Lung microvascular endothelial cell (primary cell): ENCODE measurements around the gene KIR2DL3. TPM values are rescaled to one million over a fixed set of nuclear protein-coding genes. Genes with fewer than 3 reads are reported as not detected.
"Not testable (repeated sequence)": the region's sequence is repeated elsewhere in the genome, so short reads cannot be mapped to it uniquely, and the experiment has no call there.

Experiments used
- DNase-seq, 2 donors: peaks; one replicate each; pipeline versions ENCODE4 v3.0.0 to v3.0.0-alpha.2; 2010; ENCODE audit warnings: low read depth in 2 of 2
- total RNA-seq: library from RNA; depleted of rRNA; stranded (reverse); fragments of >200 nt; gene quantifications from 2 replicates; pipeline ENCODE4 v1.2.1, GENCODE V29; 2014

Gene KIR2DL3
- not detected in 2 replicates for total RNA-seq

DNA sequence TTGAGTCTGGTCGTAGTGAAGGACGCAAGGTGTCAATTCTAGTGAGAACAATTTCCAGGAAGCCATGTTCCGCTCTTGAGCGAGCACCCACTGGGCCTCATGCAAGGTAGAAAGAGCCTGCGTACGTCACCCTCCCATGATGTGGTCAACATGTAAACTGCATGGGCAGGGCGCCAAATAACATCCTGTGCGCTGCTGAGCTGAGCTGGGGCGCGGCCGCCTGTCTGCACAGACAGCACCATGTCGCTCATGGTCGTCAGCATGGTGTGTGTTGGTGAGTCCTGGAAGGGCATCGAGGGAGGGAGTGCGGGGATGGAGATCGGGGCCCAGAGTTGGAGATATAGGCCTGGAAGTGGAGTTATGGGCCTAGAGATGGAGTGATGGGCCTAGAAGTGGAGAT is at the start of gene KIR2DL3:
TSS of gene KIR2DL3 (plus strand) at position 208 of the 400 bp plus-strand sequence. CDS start at position 241, 33 bp downstream.
- DNase-seq, result not testable (repeated sequence)

GRCh38 chr19:54691582-54692297 is 46.6 kb upstream of the KIR2DL3 start:
- no peak for DNase-seq

DNA sequence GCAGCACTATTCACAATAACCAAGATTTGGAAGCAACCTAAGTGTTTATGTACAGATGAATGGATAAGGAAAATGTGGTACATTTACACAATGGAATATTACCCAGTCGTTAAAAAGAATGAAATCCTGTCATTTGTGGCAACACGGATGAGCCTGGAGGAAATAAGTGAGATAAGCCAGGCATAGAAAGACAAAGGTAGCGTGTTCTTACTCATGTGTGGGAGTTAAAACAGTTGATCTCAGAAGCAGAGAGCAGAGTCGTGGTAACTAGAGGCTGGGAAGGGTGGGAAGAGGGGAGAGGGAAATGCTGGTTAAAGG is 46.1 kb upstream of the KIR2DL3 start:
- no peak for DNase-seq

- no peak for DNase-seq
Measured at GRCh38 chr19:54694648-54695047, 43.7 kb upstream of the KIR2DL3 start.

DNA sequence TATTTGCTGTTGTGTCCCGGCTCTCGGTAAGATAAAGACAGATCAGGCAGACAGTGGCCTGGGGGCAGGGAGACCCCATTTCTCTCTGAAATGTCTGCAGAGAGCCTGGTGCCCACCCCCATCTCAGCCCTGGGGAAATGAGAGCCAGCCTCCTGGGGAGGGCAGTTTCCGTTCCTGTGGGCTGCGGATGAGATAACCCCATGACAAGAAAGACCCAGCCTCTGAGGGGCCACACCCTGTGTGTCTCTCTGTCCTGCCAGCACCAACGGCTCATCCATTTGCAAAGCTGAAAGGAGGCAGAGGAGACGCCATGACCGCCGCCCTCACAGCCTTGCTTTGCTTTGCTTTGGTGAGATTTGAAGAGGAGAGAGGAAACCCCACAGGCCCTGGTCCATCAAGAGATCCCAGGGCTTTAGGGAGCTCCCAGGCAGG is 42.2 kb upstream of the KIR2DL3 start:
- no peak for DNase-seq

DNA sequence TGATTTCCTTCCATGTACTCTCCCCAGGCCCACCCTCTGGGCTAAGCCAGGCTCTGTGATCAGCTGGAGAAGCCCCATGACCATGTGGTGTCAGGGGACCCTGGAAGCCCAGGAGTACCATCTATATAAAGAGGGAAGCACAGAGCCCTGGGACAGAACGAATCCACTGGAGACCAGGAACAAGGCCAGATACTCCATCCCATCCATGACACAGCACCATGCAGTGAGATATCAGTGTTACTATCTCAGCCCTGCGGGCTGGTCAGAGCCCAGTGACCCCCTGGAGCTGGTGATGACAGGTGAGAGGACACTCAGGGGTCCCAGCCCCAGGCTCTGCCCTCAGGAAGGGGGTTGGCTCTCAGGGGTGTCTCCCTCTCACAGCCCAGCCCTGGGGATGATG is 41.5 kb upstream of the KIR2DL3 start:
- no peak for DNase-seq

DNA sequence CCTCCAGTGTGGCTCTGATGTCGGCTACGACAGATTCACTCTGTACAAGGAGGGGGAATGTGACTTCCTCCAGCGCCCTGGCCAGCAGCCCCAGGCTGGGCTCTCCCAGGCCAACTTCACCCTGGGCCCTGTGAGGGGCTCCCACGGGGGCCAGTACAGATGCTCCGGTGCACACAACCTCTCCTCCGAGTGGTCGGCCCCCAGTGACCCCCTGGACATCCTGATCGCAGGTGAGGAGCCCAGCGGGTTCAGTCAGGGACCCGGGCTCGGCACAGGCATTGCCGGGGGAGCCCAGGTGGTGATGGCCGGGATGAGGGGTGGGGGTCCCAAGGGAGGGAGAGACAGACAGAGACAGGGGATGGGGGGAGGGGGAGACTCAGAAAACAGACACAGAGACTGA is 40.6 kb upstream of the KIR2DL3 start:
- DNase-seq, result not testable (repeated sequence)

DNA sequence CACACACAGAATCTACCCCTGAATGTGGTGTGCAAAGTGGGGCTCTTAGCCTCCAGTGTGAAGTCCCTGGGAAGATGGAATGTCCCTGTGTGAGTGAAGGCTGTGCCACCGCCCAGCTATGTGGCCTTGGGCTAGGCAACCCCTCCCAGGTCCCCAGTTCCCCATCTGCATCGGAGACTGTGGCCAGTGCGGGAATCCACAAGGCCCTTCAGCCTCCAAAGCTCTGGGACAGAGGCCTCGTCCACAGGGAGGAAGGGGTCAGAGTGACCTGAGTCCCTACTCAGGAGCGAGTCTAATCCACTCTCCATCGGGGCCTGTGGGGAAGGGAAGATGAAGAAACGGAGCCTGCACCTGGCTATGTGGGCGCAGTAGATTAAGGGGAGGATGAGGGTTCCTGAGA is 33.4 kb upstream of the KIR2DL3 start:
- no peak for DNase-seq

GRCh38 chr19:54707962-54708361 is 30.4 kb upstream of the KIR2DL3 start:
- no peak for DNase-seq

GRCh38 chr19:54708781-54709180 is 29.5 kb upstream of the KIR2DL3 start:
- DNase-seq, result no peak

- DNase-seq, result no peak
Measured at GRCh38 chr19:54709212-54709948, 28.9 kb upstream of the KIR2DL3 start.

DNA sequence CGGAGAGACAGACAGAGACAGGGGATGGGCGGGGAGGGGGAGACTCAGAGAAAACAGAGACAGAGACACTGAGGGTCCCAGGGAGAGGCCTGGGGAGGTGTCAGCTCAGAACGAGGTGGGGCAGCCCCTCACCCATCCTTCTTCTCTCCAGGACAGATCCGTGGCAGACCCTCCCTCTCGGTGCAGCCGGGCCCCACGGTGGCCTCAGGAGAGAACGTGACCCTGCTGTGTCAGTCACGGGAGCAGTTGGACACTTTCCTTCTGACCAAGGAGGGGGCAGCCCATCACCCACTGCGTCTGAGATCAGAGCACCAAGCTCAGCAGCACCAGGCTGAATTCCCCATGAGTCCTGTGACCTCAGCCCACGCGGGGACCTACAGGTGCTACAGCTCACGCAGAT is 28.4 kb upstream of the KIR2DL3 start:
- not testable (repeated sequence) for DNase-seq

DNA sequence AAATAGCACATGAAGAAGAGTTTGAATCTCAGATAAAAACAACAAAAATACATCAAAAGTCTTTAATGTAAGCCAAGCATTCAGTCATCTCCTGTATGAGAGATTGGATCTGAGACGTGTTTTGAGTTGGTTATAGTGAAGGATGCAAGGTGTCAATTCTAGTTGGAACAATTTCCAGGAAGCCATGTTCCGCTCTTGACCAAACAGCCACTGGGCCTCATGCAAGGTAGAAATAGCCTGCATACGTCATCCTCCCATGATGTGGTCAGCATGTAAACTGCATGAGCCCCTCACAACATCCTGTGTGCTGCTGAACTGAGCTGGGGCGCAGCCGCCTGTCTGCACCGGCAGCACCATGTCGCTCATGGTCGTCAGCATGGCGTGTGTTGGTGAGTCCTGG is 14.2 kb upstream of the KIR2DL3 start, which contains the start of gene KIR3DL3:
TSS of gene KIR3DL3 (plus strand) at position 301 of the 400 bp plus-strand sequence. CDS start at position 356, 55 bp downstream.
- DNase-seq, result no peak

DNA sequence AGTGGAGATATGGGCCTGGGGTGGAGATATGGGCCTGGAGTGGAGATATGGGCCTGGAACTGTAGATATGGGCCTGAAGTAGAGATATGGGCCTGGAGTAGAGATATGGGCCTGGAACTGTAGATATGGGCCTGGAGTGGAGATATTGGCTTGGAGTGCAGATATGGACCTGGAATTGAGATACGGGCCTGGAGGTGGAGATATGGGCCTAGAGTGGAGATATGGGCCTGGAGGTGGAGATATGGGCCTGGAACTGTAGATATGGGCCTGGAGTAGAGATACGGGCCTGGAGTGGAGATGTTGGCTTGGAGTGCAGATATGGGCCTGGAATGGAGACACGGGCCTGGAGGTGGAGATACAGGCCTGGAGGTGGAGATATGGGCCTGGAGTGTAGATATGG is 13.7 kb upstream of the KIR2DL3 start:
- DNase-seq, result no peak

GRCh38 chr19:54725321-54725720 is 13.0 kb upstream of the KIR2DL3 start:
- no peak for DNase-seq

- no peak for DNase-seq
Measured at GRCh38 chr19:54727562-54727961, 10.8 kb upstream of the KIR2DL3 start.

DNA sequence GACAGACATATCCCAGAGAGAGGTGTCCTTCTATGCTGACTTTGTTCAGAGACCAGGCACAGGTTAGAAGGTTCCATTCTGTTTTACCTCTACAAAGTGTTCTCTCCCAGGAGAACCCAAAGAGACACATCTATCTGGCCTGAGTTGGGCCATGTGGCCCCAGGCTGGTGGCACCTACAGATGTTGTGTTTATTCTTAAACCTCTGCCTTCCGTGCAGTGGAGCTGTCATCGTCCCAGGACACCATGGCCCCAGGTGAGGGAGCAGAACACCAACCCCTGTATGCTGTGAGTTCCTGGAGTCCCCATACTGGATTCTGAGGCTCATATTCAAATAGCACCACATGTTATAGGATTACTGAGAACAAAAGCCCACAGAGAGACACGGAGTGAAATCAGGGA is 10.1 kb upstream of the KIR2DL3 start:
- no peak for DNase-seq

GRCh38 chr19:54729416-54730188 is 8.7 kb upstream of the KIR2DL3 start:
- DNase-seq, result no peak

DNA sequence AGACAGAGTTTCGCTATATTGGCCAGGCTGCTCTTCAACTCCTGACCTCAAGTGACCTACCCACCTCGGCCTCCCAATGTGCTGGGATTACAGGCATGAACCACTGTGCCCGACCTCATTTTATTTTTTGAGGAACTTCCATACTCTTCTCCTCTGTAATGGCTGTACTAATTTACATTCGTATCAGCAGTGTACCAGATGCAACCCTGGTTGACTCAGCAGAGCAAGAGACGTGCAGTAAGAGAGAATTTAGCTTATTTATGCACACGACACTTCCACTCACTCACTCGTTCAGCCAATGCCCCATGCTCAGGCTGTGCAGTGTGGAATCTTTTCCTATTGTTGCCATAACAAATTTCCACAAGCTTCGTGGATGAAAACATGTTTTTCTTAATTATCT is 7.1 kb upstream of the KIR2DL3 start:
- DNase-seq, result no peak

DNA sequence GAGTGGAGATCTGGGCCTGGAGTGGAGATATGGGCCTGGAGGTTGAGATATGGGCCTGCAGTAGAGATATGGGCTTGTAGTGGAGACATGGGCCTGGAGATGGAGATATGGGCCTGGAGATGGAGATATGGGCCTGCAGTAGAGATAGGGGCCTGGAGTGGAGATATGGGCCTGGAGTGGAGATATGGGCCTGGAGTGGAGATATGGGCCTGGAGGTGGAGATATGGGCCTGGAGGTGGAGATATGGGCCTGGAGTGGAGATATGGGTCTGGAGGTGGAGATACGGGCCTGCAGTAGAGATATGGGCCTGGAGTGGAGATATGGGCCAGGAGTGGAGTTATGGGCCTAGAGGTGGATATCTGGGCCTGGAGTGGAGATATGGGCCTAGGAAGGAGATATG is 402 bp downstream of the KIR2DL3 start:
- no peak for DNase-seq

- DNase-seq, result no peak
Measured at GRCh38 chr19:54739587-54740497, 1.5 kb downstream of the KIR2DL3 start.
